GM19240 (cell line): ENCODE data around the gene SGPP1.
"Not testable (repeated sequence)": the region's sequence is repeated elsewhere in the genome, so short reads cannot be mapped to it uniquely, and the experiment has no call there.

Source experiments
- DNase-seq: peaks from one replicate; pipeline ENCODE4 v3.0.0; 2011; ENCODE audit warnings: low spot score; ENCODE audit not compliant: insufficient read length

Gene SGPP1

DNA sequence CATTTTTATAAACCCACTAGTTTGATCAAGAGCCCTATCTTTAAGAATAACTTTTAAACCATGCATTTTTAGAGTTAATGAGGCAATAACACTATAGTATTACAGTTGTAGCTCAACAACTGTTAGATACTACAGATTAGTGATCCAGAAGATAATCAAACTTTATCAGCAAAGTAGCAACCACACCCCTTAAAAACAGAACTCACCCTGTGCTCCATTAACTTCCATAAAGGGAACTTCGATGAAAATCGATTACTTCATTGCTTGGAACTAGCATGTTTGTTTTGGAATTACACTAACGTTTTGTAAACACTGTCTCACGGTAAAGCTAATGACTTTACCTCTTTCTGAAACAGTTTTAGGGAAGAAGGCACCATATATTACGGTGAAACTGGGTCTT, 1.4 kb downstream of the SGPP1 start:
- no peak for DNase-seq

DNA sequence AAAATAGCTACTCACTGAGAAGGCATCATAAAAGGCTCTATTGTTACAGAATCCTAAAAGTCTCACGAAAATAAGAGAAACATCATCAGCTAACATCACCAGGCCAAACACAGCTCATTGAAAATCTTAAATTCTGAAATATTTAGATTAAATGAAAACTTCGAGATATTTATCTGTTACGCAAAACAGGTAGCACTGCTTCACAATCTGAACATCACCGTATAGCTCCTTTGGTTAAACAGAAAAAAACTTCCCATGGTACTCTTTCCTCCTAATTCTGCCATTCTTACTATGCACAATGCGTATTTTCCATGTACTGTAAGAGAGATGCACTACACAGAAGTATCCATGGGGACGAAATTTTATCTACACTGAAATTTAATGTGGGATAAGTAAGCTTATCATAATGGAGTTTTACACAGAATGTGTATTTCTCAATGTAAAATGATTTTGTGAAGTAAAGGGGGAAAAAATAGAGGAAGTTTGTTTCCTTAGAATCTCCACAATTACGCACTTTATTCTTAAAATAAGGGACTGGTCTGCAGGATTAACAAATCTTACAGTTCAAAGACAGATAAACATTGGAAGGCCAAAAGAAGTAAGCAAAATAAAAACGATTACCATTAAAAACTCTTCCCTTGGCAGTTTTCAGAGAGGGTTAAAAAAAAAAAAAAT, 1.9 kb downstream of the SGPP1 start:
- DNase-seq = no peak

DNA sequence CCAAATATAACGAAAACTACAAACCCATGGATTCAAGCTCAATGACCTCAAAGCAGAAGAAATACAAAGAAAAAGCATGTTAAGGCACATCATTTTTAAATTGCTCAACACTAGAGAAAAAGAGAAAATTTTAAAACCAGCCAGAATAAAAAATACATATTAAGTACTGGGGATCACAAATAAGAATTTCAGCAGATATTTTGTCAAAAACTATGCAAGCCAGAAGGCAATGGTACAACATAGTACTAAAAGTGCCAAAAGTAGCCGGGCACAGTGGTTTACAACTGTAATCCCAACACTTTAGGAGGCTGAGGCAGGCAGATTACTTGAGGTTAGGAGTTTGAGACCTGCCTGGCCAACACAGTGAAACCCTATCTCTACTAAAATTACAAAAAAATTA, 10.2 kb downstream of the SGPP1 start:
- DNase-seq = no peak

DNA sequence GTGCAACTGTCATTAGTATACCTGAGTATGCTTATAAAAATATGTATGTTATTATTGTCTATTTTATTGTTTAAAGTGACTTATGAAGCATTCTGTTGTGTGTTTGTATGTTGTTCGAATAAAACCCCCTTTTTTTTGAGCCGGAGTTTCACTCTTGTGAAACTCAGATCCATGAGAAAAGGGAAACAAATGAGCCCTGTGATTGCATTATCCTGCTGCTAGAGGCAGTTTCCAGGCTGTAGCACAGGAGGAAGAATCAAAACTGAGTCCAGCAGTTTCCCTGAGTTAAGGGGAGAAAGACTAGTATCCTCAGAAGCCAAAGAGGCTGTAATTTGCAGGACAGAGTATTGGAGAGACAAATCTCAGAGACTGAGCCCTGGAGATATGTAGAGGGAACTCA, 12.5 kb downstream of the SGPP1 start:
- no peak for DNase-seq

DNA sequence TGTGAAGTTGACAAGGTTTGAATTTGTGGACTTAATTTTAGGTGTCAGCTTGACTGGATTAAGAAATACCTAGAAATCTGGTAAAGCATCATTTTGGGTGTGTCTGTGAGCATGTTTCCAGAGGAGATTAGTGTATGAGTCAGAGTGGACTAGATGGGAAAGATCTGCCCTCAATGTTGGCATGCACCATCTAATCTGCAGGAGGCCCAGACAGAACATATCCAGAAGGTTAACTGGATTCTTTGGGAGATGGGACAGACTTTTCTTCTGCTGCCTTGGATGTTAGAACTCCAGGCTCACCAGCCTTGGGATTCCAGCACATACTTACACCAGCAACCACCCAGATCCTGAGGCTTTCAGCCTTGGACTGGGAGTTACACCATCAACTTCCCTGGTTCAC, 14.1 kb downstream of the SGPP1 start:
- DNase-seq = no peak

DNA sequence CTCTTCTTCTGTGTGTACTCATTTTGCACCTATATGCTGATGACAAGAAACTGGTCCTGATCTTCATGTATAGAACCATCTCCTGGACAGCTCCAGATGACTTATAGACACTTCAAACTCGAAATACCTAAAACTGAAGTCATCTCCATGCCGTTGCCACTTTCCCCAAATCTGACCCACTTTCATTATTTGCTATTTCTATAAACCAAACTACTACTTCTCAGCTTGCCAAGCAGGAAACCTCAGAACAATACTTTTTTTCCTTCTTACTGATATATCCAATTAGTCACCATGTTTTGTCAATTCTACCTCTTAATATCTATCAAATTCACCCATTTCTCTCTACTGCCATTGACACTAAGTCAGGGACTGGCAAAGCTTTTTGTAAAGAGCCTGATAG, 14.8 kb downstream of the SGPP1 start:
- no peak for DNase-seq

DNA sequence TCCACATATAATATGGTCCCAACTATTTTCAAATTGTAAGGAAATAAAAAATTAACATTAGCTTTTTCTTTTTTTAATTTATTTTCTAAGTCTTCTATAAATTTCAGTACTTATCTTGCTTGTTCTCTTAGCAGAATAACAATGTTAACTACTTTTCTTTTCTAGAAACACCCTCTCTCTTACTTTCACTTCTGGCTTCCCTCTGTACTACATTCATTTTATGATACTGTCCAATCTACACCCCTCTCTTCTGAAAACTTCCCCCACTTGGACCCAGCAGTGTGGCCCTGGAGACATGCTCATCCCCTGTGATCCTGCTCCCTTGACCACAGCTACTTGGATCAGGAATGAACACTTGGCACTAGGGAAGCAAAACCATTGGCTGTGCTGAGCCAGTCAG, 15.7 kb downstream of the SGPP1 start:
- no peak for DNase-seq

DNA sequence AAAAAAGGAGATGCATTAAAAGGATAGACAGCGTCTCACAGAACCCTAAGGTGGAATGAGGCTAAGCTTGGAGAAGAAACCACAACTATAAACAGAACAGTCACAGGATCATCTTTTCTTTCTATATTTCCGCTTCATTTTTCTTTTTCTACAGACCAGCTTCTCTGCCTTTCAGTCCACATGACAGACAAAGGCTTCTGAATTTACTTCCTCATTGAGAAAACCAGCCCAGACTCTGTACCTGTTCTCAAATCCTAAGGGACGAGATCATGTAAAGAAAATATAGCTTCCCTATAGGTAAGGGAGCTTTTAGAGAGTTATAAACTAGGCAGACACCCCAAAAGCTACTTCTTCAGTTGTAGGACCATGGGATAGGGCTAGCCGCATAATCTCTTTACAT, 17.4 kb downstream of the SGPP1 start:
- no peak for DNase-seq

DNA sequence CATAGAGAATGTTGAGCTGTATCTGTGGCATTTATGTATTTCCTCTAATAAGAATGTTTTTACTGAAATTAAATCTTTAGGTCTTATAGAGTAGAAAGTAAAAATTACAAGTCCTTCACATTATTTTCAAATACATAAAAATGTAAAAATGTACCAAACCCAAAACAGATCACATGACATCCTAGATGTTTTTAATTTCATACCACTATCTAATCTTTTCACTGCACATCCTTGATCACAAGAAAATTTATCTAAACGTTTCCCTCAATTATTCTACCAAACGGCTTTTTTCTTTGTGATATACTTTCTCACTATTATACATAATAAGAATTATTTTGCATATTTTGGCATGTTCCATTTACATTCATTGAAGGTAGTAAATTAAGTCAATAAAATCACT, 18.3 kb downstream of the SGPP1 start:
- DNase-seq = no peak

DNA sequence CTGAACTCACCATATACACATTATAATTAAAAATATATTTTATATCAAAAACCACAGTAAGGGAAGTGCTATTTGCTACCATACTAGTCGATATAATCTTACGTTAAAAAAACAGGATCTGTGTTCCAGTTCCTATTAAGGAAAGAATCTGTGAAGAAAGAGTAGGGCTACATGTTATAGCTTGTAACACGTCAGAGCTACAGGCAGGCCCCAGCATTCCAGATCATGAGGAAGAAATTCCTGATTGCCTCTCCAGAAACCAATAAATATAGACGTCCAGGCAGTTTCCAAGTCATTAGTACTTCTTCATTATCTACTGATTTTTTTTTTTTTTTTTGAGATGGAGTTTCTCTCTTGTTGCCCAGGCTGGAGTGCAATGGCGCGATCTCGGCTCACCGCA, 20.6 kb downstream of the SGPP1 start:
- DNase-seq = no peak

DNA sequence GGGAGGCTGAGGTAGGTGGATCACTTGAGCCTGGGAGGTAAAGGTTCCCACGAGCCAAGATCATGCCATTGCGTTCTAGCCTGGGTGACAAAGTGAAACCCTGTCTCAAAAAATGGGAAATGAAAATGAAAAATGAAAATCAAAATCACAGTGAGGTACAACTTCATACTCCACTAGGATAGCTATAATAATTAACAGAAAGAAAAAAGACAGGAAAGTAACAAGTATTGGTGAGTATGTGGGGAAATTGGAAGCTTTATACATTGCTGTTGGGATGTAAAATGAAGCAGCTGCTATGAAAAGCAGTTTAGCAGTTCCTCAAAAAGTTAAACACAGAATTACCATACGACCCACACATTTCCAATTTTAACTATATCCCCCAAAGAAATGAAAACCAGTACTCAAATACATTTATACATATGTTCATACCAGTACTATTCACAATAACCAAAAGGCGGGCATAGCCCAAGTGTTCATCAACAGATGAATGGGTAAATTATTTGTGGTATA, 22.2 kb downstream of the SGPP1 start:
- no peak for DNase-seq

DNA sequence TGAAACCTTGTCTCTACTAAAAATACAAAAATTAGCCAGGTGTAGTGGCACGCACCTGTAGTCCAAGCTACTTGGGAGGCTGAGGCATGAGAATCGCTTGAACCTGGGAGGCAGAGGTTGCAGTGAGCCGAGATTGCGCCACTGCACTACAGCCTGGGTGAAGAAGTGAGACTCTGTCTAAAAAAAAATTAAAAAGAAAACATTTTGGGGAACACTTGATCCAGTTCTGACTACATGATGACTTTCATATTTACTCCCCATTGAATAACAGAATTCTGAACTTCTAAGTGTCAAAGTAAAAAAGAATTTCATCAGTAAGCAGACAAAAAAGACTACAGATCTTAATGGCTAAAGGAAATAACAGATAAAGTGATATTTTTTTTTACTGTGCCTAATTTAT, 25.3 kb downstream of the SGPP1 start:
- DNase-seq = not testable (repeated sequence)

DNA sequence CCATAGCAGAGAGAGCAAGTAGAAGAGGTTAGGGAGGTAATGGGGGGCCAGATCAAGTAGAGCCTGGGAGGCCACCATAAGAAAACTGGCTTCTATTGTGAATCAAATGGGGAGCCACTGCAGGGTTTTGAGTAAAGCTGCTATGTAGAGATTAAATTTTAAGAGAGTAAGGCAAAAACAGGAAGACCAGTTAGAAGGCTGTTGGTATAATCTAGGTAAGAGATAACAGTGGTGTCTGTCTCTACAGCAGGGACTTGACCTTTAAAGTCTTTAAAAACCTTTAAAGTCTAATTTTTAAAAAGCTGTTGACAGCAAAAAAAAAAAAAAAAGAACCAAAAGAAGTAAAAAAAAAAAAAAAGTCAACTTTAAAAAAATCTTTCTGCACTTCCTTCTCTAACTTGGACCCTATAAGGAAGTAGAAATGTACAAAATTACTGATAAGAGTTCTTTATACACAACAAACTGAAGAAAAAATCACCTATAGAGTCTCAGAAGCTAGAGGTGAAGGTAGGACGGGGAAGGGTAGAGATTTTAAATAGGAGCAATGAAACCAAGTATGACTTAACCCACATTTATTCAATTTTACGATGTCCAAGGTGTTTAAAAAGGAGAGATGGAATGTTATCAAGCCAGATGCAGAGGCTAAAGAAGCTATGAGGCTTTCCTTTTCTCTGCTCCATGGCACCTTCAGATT, 26.1 kb downstream of the SGPP1 start:
- DNase-seq = no peak

DNA sequence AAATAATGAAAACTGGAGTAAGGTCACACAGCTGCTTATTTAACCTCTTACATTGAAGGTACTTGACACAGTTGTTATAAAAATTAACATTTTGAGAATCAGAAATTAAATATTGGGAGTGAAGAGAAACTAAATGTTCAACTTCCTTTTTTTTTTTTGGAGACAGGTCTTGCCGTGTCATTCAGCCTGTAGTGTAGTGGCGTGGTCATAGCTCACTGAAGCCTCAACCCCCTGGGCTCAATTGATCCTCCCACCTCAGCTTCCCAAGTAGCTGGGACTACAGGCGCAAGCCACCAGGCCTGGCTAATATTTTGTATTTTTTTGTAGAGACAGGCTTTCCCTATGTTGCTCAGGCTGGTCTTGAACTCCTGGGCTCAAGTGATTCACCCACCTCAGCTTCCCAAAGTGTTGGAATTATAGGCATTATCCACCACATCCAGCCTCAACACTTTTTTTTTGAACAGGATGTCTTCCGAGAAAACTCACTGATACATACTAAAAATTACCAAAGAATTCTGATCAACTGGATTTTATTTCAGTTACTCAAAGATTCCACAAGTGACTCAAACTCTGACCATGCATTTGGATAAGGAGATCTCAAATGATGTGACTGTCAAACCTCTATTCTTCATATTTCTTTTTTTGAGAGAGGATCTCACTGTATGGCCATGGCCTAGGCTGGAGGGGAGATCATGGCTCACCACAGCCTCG, 35.4 kb downstream of the SGPP1 start:
- DNase-seq = no peak

DNA sequence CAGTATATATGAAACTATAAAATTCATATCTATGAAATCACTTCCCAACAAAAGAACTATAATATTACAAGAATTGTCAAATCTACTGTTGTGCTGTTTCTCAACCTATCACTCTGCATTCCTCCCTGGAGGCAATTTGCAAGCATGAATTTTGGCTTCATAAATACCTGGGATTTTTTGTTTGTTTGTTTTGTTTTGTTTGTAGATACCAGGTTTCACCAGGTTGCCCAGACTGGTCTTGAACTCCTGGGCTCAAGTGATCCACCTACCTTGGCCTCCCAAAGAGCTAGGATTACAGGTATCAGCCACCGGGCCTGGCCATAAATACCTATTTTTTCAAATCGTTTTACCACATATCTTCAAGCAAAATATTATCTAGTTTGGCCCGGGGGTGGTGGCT, 38.7 kb downstream of the SGPP1 start:
- no peak for DNase-seq

DNA sequence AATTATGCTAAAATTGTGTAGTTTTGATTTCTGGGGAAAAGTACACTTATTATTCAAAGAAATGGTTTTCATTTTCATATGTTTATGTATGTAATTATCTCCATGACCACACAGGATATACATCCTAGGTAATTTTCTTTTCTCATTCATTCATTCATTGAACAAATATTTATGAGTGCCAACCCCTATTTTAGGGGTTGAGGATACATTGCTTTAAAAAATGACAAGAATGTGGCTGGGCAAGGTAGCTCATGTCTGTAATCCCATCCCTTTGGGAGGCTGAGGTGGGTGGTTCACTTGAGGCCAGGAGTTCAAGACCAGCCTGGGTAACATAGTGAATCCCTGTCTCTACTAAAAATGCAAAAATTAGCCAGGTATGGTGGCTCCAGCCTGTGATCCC, 40.9 kb downstream of the SGPP1 start:
- no peak for DNase-seq

DNA sequence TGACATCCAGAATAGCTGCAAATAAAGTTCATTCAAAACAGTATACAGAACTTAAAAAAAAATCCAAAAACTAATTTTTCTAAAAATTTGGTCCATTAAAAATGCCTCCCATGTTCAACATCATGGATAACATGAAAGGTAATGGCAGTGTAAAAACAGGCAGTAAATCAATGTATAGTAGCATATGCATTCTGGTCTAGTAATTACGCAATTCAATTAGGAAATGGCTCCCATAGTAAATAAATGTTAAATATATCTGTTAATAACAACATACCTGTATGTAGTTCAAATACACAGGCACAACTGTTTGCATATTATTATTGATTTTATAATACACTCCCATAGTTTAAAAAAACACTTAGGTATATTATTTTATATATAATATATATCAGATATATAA, 42.5 kb downstream of the SGPP1 start:
- DNase-seq = no peak

DNA sequence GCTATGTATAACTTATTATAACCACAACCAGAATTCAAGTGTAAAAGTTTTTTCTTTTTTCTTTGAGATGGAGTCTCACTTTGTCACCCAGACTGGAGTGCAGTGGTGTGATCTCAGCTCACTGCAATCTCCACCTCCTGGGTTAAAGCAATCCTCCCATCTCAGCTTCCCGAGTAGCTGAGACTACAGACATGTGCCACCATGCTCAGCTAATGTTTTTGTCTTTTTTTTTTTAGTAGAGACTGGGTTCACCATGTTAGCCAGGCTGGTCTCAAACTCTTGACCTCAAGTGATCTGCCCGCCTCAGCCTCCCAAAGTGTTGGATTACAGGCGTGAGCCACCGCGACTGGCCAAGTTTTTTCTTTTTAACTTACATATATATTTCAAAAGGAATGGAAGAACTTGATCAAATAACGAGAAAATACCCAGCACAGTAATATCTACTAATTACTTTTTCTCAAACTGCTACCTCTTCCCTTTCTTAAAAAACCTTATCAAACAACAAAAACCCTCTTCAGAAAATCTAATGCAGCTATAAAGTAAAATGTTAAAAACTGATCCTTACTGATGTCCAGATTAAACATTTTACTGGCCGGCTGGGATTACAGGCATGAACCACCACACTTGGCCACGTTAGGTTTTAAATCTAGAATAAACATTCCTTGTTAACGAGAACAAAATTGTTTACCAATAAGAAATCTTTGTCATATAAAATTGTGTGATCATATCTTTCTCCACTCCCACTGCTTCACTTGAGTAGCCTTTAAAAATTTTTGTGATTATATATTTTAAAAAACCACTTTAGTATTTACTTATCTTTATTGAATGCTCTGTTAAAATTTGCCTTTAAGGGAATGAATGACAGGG, 44.9 kb downstream of the SGPP1 start:
- no peak for DNase-seq

DNA sequence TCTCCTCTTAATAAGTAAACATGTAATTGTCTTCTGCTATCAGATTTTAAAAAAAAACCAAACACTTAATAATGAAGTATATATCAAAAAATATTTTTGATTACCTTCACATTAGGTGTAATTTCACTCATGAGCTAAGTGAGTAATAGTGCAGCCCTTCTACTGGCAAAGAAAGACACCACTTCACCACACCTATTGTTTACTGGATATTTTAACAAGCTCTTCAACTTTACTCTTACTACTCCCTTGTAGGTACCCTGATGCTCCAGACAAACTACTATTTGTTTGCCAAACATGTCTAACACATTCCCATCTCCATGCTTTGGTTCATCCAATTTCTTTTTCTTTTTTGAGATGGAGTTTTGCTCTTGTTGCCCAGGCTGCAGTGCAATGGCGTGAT, 49.3 kb downstream of the SGPP1 start:
- no peak for DNase-seq

DNA sequence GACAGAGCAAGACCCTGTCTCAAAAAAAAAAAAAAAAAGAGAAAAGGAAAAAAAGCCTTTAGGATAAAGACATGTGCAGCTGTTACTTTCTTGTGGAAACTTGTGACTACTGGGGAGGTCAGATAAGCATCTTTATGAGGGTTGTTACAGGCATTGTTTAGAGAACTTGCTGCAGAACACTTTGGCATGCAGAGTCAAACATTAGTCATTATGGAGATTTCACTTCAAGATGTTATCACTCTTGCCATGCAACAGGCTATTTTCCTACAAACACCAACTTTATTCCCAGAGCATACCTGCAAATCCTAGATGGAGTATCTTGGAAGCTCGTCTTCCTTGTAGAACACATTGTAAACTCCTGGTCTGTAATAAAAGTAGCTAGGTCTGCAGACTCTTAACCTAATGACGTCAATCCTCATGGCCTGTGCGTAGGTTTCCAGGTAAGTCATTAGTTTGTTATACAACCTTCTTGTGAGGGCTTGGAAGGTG, 49.9 kb downstream of the SGPP1 start:
- DNase-seq = no peak

DNA sequence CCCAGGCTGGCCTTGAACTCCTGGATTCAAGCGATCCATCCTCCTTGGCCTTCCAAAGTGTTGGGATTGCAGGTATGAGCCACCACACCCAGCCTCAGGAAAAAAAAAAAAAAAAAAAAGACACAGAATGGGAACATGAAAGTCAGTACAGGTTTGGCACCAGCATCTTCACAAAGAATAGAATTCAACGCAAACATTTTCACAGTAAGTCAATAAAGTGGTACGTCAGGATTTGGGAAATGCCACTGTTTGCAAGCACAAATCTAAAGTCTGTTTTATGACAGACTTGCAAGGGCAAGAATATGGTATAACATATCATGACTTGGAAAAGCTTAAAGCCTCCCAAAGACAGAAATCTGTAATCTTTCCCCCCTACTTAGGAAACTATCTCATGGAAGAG, 51.2 kb downstream of the SGPP1 start:
- no peak for DNase-seq
